H1 (cell line): ENCODE results near the gene NCLN. TPM values are rescaled to one million over a fixed set of nuclear protein-coding genes. Genes with fewer than 3 reads are reported as not detected.
A peak's percentile ranks its signal among the peaks of the same experiment; 100 is the strongest.

Experiments
- ATF2 ChIP-seq: IDR thresholded peaks from 2 replicates; pipeline ENCODE4 v1.6.1; 2012; ENCODE audit warnings: low read length, inconsistent platforms
- BCL11A ChIP-seq, 2 experiments: IDR thresholded peaks; one replicate each; pipeline ENCODE4 v1.6.1; 2011; ENCODE audit warnings: low read depth in 2 of 2, low read length in 2 of 2, mild to moderate bottlenecking in 2 of 2
- CBX5 ChIP-seq: fragments of 300-800, 300-1000 bp; sonication (generic); IDR thresholded peaks from 2 replicates; pipeline ENCODE4 v1.7.1; 2016; ENCODE audit warnings: antibody characterized with exemption, low read length, low read depth
- E2F6 ChIP-seq: IDR thresholded peaks from 2 replicates; pipeline ENCODE4 v1.6.1; 2012; ENCODE audit warnings: inconsistent platforms
- GTF2F1 ChIP-seq: IDR thresholded peaks from 2 replicates; pipeline ENCODE4 v1.6.1; 2012; ENCODE audit warnings: low read depth, low read length, improper control_type of control experiment, borderline replicate concordance
- HDAC2 ChIP-seq, 2 experiments: fragments of 300-600 bp in 1 of 2; sonication (generic) in 1 of 2; IDR thresholded peaks; 2 replicates each; pipeline ENCODE4 v1.6.1; 2011 to 2012; ENCODE audit warnings: low read depth in 2 of 2, low read length in 2 of 2, mild to moderate bottlenecking in 2 of 2, moderate library complexity in 2 of 2, borderline replicate concordance in 1 of 2, inconsistent platforms in 1 of 2
- HDAC6 ChIP-seq: IDR thresholded peaks from one replicate; pipeline ENCODE4 v1.7.1; 2012; ENCODE audit warnings: low read depth, mild to moderate bottlenecking, inconsistent platforms, low read length, moderate library complexity
- KDM1A ChIP-seq: fragments of 200-600, 300-600 bp; sonication (generic); IDR thresholded peaks from 2 replicates; pipeline ENCODE4 v1.7.1; 2016; ENCODE audit warnings: mild to moderate bottlenecking, low read length, borderline replicate concordance
- KDM5A ChIP-seq: fragments of 200-600 bp; IDR thresholded peaks from 2 replicates; pipeline ENCODE4 v1.7.1; 2012; ENCODE audit warnings: mild to moderate bottlenecking, low read length, inconsistent platforms, mixed read lengths
- MAX ChIP-seq: IDR thresholded peaks from 2 replicates; pipeline ENCODE4 v1.6.1; 2012; ENCODE audit warnings: inconsistent platforms
- POLR2A ChIP-seq, 2 experiments: IDR thresholded peaks; 1 replicate in 1 of 2; 2 replicates in 1 of 2; pipeline ENCODE4 v1.6.1; 2011; ENCODE audit warnings: low read depth in 2 of 2, low read length in 2 of 2, mild to moderate bottlenecking in 2 of 2; ENCODE audit errors: control extremely low read depth in 1 of 2
- POLR2AphosphoS5 ChIP-seq: IDR thresholded peaks from 2 replicates; pipeline ENCODE4 v1.6.1; 2011; ENCODE audit warnings: low read depth, low read length
- RAD21 ChIP-seq, 2 experiments: IDR thresholded peaks in 1 of 2; conservative IDR thresholded peaks in 1 of 2; 2 replicates each; pipeline ENCODE4 v1.6.1; 2011; ENCODE audit warnings: low read depth in 2 of 2, low read length in 2 of 2, improper control_type of control experiment in 1 of 2, inconsistent platforms in 1 of 2, mild to moderate bottlenecking in 1 of 2, moderate library complexity in 1 of 2
- RBBP5 ChIP-seq: IDR thresholded peaks from 2 replicates; pipeline ENCODE4 v1.7.1; 2012; ENCODE audit warnings: low read depth, mild to moderate bottlenecking, inconsistent platforms, low read length, moderate library complexity, borderline replicate concordance
- RXRA ChIP-seq: IDR thresholded peaks from 2 replicates; pipeline ENCODE4 v1.6.1; 2011; ENCODE audit warnings: low read depth, mild to moderate bottlenecking, low read length, moderate library complexity; ENCODE audit not compliant: insufficient read depth
- TAF1 ChIP-seq: IDR thresholded peaks from 2 replicates; pipeline ENCODE4 v1.6.1; 2011; ENCODE audit warnings: mild to moderate bottlenecking, low read depth, low read length
- TEAD4 ChIP-seq: IDR thresholded peaks from 2 replicates; pipeline ENCODE4 v1.6.1; 2012; ENCODE audit warnings: low read depth, low read length, inconsistent platforms, mixed read lengths
- polyA plus RNA-seq, 7 experiments: library from polyadenylated mRNA; depleted of rRNA in 3 of 7; stranded (reverse) in 5 of 7; unstranded in 2 of 7; fragments of >200 nt in 5 of 7; fragments of 200-250 nt in 2 of 7; gene quantifications; 1 replicate in 5 of 7; 2 replicates in 1 of 7; 4 replicates in 1 of 7; pipeline versions ENCODE4 v1.2.1 to v1.2.3, GENCODE V29; 2011 to 2013; ENCODE audit warnings: missing spikeins in 2 of 7, mixed read lengths in 2 of 7
- total RNA-seq: library from RNA; stranded (reverse); fragmentation: NEBNext Ultra II Directional; extraction: Animal tissue kit (Norgen Biotek cat#: 25700); gene quantifications from 2 replicates; pipeline ENCODE4 v1.2.1, GENCODE V29; 2021

The NCLN gene
- total and polyA plus RNA-seq, 2 of the 8 experiments (the other 6 are each of a cell fraction or from before 2014, with no cell fraction given) = 89.2 to 103 TPM

- TF ChIP-seq HDAC2 (IDR thresholded peaks at IDR 0.05; ENCODE audit: borderline replicate concordance in 1 of 2, low read depth in 2 of 2, low read length in 2 of 2) (peak in 1 of 2 experiments; percentile 96; a peak in 2 of 4 replicates), POLR2A (IDR thresholded peaks at IDR 0.05; ENCODE audit: control extremely low read depth in 1 of 2, low read depth in 2 of 2, low read length in 2 of 2) (no peak), KDM1A (peak; percentile 100), BCL11A (IDR thresholded peaks at IDR 0.05; ENCODE audit: low read depth in 2 of 2, low read length in 2 of 2) (no peak), KDM5A (no peak), POLR2AphosphoS5 (peak; percentile 76), GTF2F1 (no peak), TAF1 (0 out of 2 replicates have a peak, but pooled peaks have one; percentile 1), ATF2 (peak; percentile 53; the same call in 1 of the 2 replicates), RBBP5 (no peak), E2F6 (0 out of 2 replicates have a peak, but pooled peaks have one; percentile 12), RXRA (no peak), CBX5 (no peak), HDAC6 (no peak), TEAD4 (no peak), RAD21 (IDR thresholded peaks at IDR 0.05 in 1 of 2, conservative IDR thresholded peaks at IDR 0.05 in 1 of 2; ENCODE audit: low read depth in 2 of 2, low read length in 2 of 2) (peak; percentile 35 to 46; a peak in 3 of 4 replicates), MAX (0 out of 2 replicates have a peak, but pooled peaks have one; percentile 8)
These were observed 24.8 kb downstream of the NCLN start (continued) for GRCh38 chr19:3210347-3211017.
